Measurements from ENCODE around the gene BNIPL.

BNIPL gene, protein sequence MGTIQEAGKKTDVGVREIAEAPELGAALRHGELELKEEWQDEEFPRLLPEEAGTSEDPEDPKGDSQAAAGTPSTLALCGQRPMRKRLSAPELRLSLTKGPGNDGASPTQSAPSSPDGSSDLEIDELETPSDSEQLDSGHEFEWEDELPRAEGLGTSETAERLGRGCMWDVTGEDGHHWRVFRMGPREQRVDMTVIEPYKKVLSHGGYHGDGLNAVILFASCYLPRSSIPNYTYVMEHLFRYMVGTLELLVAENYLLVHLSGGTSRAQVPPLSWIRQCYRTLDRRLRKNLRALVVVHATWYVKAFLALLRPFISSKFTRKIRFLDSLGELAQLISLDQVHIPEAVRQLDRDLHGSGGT

DNA sequence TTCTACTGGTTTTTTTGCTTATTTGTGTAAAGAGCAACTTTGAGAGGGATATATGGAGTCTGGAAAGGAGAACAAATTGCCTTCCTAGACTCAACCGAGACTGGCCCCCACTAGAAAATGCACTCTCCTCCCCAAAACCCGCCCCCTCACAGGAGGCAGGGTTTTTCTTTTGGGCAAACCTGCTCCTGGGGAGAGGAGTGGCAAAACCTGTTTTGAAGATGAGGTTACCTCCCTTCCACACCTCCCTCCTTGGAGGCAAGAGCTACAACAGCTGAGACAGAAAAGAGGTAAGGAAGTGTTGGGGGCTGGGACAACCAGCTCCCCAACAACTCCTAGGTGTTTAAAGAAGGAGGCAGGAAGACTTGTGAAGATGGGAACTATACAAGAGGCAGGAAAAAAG lies at the start of gene BNIPL:
Gene BNIPL, plus strand, starts transcription at position 231 of the 400 bp plus-strand sequence. Its CDS starts 140 bp downstream, at position 371.
- DNase-seq (ENCODE audit: low read depth, low spot score): no peak

DNA sequence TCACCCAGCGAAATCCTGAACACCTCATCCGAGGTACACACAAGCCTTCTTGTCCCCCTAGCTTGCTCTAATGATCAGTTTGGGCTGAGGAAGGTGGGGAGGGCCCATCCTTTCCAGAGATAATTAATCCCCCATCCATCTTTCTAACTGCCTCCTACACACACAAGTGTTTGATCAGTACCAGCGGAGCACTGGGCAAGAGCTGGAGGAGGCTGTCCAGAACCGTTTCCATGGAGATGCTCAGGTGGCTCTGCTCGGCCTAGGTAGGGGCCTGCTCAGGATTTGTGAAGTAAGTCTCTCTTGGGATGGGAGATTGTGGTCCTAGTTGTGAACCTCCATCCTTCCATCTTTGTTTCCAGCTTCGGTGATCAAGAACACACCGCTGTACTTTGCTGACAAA lies 48.5 kb upstream of the BNIPL start:
- DNase-seq (ENCODE audit: low read depth, low spot score): no peak

DNA sequence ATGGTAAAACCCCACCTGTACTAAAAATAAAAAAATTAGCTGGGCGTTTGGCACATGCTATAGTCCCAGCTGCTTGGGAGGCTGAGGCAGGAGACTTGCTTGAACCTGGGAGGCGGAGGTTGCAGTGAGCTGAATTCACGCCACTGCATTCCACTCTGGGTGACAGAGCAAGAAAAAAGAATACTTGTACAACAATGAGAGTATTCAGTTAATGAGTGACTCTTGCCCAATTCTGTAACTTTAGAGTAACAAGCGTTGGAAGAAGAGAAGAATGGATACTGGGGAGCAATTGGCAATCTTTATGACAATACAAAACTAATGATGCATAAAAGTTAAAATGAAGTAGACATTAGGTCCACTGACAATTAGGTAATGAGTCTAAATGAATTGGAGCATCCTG lies 43.8 kb upstream of the BNIPL start:
- DNase-seq (ENCODE audit: low read depth, low spot score): no peak

DNA sequence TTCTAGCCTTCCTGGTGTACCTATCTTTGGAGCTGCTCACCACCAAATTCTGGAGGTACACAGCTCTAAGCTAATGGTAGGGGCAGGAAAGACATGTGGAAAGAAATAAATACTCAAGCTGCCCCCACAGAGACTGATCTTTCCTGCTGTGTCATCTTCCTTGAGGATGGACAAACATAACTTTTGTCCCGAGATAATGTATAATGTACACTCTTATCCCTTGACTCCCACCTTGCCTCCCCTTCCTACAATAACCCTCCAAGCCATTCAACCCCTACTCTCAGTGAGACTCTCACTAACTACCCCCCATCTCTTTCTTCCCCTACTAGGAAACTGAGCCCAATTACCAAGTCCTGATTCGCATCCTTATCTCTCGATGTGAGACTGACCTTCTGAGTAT lies 42.1 kb upstream of the BNIPL start:
- DNase-seq (ENCODE audit: low read depth, low spot score): no peak

DNA sequence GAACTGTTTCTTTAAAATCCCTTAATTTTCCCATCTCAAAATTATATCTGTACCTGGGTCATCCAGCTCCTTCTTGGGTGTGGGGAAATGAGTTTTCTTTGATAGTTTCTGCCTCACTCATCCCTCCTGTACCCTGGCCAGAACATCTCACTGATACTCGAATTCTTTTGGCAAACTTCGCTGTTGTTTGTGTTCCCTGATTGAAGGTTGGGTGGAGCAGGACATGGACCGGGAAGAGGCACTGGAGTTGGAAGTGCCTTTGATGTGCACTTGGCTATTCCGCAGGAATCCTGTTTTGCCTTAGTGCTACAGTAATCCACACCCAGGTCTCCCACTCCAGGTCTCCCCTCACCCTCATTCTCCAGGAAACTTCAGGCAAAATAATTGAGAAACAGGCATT lies 40.9 kb upstream of the BNIPL start:
- DNase-seq (ENCODE audit: low read depth, low spot score): no peak

DNA sequence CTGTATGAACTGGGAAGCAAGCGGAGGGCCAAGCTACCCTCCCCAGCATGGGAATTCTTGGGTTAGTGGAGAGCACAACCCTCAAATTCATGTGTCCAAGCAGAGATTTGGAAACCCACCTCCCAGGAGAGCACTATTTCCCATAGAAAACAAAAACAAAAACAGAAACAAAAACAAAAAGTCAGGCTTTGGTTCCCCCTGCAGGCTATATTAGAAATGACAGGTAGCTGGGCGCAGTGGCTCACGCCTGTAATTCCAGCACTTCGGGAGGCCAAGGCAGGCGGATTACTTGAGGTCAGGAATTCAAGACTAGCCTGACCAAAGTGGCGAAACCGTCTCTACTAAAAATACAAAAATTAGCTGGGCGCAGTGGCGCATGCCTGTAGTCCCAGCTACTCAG lies 40.5 kb upstream of the BNIPL start:
- DNase-seq (ENCODE audit: low read depth, low spot score): no peak

DNA sequence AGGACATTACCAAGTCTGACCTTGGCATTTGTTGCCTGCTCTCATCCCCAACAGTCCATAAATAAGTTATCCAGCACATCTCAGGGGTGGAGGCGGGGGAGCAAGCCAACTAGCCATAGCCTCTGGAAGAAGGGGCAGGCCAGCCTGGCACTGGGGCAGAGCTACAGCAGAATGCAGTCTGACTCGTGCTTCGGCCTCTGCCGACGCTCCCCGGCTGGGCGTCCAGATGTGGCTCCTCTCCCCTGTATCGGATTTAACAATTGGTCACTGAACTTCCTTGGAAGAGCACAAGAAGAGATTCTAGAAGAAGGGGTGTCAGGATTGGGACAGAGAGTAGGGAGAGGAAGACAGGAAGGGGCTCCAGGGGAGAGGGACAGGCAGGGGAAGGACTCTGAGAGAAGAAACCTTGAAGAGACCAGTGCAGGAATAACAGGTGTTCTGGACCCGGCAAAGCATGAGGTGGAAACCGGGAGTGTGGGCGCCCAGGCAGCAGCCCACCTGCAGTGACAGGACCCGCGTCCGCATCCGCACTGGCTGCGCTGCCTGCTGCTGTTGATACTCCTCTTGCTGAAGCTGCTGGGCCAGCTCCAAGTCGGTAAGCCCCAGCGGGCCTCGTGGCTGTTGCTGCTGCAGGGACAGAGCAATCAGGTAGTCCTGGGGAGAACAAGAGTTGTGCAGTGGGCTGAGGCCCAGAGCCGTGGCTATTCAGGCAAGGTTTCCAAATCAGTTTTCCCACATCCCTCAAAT lies 39.1 kb upstream of the BNIPL start:
- no peak for DNase-seq (ENCODE audit: low read depth, low spot score)

DNA sequence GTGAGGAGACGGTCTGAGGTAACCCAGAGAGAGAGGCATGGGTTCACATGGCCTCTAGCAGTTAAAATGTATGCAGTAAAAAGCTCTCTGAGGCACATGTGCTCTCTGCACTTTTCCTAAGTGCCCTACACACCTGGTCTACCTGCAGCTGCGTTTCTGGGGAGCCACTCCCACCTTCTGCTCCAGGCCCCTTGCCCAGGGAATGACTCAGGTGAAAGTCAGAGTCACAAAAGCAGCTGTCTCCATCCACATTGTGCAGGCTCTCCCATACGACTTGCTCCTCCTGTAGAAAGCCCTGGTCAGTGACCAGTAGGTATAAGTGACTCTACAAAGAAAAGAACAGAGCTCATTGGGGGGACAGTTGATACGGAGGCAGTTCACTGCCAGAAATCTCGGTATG lies 38.4 kb upstream of the BNIPL start:
- DNase-seq (ENCODE audit: low read depth, low spot score): no peak

DNA sequence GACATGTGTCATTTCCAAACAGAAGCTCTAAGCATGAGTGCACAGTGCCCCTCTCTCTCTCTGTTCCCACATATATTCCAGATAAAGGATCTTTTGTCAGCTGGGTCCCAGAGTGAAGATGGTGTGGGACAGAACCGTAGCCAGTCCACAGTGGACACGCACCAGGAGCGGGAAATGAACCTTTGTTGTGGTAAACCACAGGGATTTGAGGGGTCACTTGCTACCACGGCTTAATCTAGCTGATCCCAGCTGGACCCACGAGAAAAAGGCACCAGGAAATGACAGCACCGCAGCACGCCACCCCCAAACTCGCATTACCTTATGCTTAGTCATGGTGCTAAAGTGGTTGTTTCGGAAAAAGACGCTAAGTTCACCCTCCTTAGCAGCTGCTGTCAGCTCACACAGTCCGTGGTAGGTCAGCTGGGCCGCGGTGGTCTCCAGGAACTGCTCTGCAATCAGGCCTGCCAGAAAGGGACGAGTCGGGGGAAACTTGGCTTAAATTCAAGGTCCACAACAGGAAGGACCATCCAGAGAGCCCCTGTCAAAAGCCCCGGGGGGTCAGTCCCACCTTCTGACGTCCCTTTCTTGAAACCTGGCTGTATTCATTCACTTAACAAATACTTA lies 37.2 kb upstream of the BNIPL start:
- no peak for DNase-seq (ENCODE audit: low read depth, low spot score)

DNA sequence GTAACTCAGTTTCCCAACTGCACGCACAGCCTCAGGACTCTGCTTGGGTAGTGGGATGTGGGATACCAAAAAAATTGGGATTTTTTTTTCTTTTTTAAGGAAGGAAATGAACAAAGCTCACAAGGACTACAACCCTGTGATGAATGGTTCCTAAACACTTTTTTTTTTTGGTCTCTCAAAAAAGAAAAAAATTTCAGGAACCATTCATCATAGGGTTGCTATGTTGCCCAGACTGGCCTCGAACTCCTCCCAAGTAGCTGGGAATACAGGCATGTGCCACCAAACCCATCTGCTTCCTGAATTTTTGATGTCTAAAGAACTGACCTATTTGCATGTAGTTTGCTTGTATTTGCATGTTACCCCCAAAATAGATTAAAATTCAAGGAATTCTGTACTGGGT lies 36.5 kb upstream of the BNIPL start:
- DNase-seq (ENCODE audit: low read depth, low spot score): no peak

DNA sequence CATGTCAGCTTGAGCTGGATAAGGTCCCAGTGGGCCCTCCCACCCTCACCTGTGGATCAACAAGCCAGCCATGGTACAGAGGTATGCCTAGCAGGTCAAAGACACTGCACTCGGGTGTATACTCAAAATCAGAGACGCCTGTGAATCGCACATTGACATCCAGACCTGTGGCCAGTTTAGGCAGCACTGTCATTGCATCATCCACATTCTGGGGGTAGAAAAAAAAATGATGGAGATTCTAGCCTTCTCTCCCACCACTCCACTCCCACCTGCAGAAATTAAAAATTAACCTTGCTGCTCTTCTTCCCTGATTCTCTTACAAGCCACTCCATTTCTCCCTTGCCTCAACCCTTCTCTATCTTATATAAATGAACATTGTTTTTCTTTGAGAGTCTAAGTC lies 36.0 kb upstream of the BNIPL start:
- no peak for DNase-seq (ENCODE audit: low read depth, low spot score)

DNA sequence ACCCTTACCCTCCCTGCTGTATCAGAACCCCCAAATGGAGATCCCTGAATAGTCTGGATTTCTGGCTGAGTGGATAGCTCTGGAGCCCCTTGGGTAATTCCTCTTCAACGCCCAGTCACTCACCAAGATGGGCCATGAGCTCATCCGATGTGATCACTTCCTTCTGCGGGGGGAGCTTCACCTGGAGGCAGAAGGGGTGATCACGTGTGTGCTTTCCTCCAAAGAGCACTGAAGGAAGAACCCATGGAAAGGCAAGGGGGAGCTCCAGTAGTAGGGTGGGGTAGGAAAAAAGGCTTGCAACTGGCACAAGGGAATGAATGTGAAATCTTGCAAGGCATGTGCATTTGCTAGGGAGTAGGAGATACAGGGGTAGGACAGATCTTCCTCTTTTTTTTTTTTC lies 34.8 kb upstream of the BNIPL start:
- no peak for DNase-seq (ENCODE audit: low read depth, low spot score)

DNA sequence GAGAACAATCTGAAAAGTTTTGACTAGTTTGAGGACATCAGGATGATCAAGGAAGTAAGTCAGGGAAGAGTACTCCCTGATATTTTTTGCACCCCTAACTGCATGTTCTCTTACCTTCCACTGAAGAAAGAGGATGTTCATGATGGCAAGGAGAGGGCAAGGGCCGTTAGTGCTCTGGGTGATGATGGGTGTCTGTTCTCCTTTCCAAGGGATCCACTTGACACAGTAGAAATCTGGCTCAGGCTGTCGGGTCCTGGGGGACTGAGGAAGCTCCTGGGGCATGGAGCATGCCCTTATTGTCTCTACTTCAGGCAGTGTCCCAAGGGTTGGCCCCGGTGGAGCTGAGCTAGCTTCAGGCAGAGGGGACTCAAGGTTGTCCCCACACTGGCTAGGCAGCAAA lies 34.3 kb upstream of the BNIPL start:
- no peak for DNase-seq (ENCODE audit: low read depth, low spot score)

DNA sequence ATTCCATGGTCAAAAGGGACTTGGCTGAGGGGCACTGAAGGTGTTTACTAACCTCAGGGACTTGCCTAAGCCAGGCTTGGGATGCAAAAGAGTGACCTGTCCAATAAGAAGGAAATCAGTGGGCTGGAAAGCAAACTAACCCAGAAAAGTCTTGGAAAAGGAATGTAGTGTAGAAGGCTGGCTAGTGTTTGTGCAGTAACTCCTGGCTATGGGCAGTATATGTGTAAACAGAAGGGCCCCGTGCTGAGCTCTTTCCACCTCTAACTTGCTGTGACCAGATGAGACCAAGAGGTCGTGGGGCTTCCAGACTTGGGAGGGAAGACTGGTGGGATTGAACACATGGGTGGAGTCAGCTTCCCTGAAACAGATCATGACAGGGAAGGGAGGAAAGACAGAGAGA lies 33.8 kb upstream of the BNIPL start:
- DNase-seq (ENCODE audit: low read depth, low spot score): no peak

DNA sequence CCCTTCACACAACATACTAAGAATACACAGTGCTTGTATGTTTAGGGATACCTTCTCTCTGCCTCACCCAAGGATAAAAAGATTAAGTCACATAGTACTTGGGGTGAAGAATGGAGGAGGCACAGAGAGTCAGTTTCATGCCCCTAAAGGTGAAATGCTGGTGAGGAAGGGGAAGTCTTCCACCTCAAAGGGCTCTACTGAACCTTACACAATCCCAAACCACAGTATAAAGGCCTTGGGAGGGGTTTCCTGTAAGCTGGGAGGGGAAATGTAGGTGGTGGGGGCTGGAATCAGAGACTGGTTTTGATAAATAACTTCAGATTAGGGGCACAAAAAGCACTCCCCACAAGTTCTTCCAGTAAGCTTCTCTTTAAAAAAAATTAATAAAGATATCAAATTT lies 33.2 kb upstream of the BNIPL start:
- DNase-seq (ENCODE audit: low read depth, low spot score): no peak

DNA sequence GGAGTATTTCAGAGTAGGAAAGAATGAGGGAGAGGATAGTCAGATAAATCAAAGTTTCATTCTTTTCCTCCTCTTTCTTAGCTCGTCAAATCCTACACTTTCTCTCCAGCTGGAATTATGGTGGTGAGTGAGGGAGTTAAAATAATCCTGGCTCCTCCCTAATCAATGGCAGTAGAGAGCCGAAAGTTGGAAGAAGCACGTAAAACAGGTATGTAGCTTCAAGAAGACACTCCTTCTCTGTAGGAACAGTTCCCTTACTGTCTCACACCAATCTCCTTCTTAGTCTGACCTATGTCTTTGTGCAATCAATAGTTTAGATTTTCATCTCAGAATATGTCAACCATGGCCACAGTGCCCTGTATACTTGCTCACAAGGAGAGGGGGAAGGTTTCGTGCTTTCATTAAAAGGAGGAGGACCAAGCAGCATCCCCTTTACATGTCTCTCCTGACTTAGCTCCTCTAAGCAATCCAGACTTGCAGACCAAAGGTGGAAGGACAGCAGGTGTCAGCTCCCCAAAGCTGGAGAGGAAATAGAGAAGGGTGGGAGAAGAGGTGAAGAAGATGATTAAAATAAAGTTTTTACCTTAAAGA lies 30.6 kb upstream of the BNIPL start:
- no peak for DNase-seq (ENCODE audit: low read depth, low spot score)

DNA sequence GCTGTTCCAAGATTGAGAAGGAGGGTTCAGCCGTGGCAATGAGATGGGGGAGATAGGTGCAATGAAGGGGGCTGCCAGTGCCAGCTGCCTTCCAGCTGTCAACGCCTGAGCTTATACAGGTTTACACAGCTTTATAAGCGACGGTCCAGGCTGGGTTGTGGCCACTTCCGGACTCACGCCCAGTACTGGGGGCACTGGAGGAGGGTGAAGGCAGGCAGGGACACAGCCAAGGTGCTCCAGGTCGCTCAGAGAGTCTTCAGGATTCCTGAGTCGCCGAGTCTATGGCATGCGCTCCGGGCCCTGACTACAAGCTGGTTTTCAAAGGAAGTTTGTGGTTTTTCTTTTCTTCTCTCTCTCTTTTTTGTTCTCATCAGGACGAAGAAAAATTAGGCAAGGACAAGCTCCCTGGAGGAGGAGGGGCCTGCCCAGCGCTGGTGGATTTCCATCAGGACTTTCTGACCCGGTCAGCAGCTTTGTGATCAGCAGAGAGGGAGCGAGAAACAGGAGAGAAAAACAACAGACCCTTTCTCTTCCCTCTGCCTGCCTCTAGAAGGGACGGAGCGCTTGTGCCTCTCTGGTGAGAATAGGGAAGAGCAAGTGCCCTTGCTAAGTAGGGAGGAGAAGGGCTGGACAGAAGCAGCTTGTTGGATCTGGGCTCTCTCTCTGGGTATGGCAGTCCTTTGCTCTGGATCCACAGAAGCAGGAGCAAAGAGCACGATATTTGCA lies 29.9 kb upstream of the BNIPL start, which contains the start of gene MINDY1:
Gene MINDY1, minus strand, starts transcription at position 576 of the 726 bp plus-strand sequence. CDS start 4,285 bp downstream, outside the sequence.
- peak; percentile 62 for DNase-seq (ENCODE audit: low read depth, low spot score)

DNA sequence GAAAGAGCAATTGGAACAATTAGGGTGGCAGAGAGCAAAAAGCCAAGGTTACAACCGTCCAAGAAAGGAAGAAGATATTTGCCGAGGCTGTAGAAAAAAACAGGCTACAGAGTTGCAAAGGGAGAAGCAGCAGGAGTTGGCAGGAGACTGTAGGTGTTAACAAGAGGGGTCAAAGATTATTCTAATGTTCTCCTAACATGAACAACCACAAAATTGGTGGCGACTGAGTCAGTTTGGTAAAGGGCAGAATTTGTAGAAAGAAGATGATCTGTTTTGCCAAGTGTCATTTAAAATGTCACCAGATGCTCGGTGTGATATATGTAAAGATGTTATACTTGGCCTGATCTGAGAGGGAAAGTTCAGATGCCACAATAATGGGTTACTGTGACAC lies 28.5 kb upstream of the BNIPL start:
- no peak for DNase-seq (ENCODE audit: low read depth, low spot score)

DNA sequence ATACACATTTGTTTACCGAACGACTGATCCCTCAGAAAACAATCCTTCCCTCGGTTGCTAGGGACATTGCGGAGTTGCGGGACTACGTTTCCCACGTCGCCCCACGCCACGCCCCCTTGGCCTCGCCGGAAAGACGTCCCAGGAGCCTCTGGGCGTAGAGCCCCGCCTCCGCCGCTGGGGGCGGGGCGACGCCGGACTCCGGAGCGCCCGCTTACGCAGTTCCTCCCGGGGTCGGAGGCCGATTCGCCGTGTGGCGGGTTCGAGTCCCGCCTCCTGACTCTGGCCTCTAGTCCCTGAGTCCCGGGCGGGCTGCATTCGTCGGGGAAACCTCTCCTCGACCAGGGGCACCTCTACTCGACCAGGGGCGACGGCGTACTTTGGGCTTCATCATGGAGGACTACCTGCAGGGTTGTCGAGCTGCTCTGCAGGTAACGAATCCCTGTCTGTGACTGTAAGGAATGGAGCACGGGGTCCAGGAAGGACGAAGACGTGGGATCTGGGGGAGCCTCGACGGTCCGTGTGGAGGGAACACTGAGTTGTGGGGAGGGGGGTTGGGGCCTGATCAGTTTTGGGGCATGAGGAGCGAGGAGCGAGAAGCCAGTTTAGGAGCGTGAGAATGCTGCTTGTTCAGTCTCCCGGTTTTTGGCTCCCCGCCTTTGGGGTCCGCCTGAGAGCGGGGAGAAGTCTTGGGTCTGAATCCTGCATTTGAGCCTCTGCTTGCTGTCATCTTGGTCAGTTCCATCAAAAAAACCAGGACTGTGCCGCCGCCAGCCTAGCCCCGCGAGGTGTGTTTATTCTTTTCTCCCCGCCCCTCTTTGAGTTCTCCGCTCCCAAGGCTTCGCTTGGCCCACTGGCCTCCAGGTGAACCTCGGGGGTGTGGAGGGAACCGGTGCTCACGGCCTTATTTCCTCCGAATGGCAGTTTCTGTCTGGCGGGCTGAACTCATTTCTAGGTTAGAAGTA lies 27.9 kb upstream of the BNIPL start, which contains the start of gene PRUNE1:
Gene PRUNE1, plus strand, starts transcription at position 206 of the 962 bp plus-strand sequence. Its CDS starts 184 bp downstream, at position 390.
- DNase-seq (ENCODE audit: low read depth, low spot score): peak; percentile 92

DNA sequence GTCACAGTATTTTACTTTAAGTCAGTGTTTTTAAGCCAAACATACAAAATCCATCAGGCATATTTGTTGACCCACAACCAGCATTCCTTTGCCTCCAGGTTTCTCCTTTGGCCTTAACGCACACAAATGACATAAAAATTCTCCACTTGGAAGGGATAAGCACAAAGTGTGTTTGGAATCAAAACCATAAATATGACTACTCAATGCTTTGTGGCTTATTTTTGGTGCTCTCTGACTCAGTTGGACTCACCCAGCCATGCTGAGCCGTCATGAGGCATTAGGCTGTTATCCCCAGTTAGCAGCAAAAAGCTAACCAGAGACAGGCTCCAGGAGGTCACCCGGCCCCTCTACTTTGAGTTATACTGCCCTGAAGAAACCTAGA lies 27.2 kb upstream of the BNIPL start:
- DNase-seq (ENCODE audit: low read depth, low spot score): no peak

Measured in smooth muscle cell of the brain vasculature (primary cell).